ENCODE data around the gene DPH6. TPM values are rescaled to one million over a fixed set of nuclear protein-coding genes. Genes with fewer than 3 reads are reported as not detected.

The DPH6 gene
- total and polyA plus RNA-seq, 8 donors: 2.6 to 15.1 (median 11.8) TPM

DNA sequence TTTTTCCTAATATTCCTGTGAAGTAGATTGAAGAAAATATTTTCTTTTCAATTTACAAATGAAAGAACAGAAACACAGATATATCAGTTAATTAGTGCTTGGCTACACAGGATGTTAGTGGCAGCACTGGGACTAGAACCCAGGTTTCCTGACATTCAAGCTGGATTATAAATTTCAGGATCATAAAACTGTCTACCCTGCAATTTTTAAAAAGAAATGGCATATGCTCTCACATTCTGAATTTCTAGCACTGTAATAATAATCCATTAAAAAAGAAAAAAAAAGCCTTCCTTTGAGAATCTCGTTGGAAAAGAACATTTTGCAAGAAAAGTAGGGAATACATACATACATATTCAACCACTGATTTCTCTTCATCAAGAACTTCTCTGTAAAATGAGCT, 9.3 kb upstream of the DPH6 start:
- DNase-seq (no peak), ATAC-seq (no peak), FAIRE-seq (no peak)
- peaks cover 0 to 6% (median 0%) of the 10 kb centered on the region in 3 donors for H3K4me1 ChIP-seq
- H3K36me3 ChIP-seq: no peaks in the 10 kb centered on the region
- H3K27me3 ChIP-seq: no peaks in the 10 kb centered on the region
- intact Hi-C loops (cut with DNase I): no loop called here
- no peak for TF ChIP-seq CTCF (IDR thresholded peaks at IDR 0.05)
- WGBS, 2 donors: 93 to 94% methylated on average over 1 of the region's 1 CpG
- no peaks in the 10 kb centered on the region for H3K9me3 ChIP-seq
- H3K27ac ChIP-seq: no peak overlapping the region
- H3K4me3 ChIP-seq: no peak overlapping the region

GRCh38 chr15:35550957-35551356, 5.0 kb upstream of the DPH6 start:
- no peak for TF ChIP-seq CTCF (IDR thresholded peaks at IDR 0.05)
- 69 to 75% methylated on average over 5 of the region's 5 CpGs for WGBS, 2 donors
- Histone ChIP-seq H3K36me3 (no peaks in the 10 kb centered on the region), H3K9me3 (no peaks in the 10 kb centered on the region), H3K4me3 (no peak overlapping the region), H3K27me3 (no peaks in the 10 kb centered on the region), H3K4me1 (peaks cover 0 to 7% (median 0%) of the 10 kb centered on the region in 3 donors), H3K27ac (no peak overlapping the region)
- no peak for DNase-seq
- intact Hi-C loops (cut with DNase I): no loop called here
- FAIRE-seq: no peak
- no peak for ATAC-seq

- Histone ChIP-seq H3K36me3 (no peaks in the 10 kb centered on the region), H3K4me1 (peaks cover 1 to 11% (median 5%) of the 10 kb centered on the region in 3 donors), H3K9me3 (no peaks in the 10 kb centered on the region), H3K27ac (no peak overlapping the region), H3K4me3 (no peak overlapping the region), H3K27me3 (no peaks in the 10 kb centered on the region)
- WGBS, 2 donors: 79 to 81% methylated on average over 4 of the region's 4 CpGs
- TF ChIP-seq CTCF (IDR thresholded peaks at IDR 0.05): no peak
- no peak for DNase-seq
- no peak for FAIRE-seq
- intact Hi-C loops (cut with DNase I): no loop called here
- ATAC-seq: no peak
Observed at GRCh38 chr15:35549567-35549966, 3.6 kb upstream of the DPH6 start.

- ATAC-seq (no peak), DNase-seq (no peak)
Observed at GRCh38 chr15:35548435-35548834, 2.5 kb upstream of the DPH6 start.

More at GRCh38 chr15:35548435-35548834, 2.5 kb upstream of the DPH6 start:
- WGBS, 2 donors: 98 to 100% methylated on average over 2 of the region's 2 CpGs
- TF ChIP-seq CTCF (IDR thresholded peaks at IDR 0.05): no peak
- no peaks in the 10 kb centered on the region for H3K36me3 ChIP-seq
- H3K27me3 ChIP-seq: no peaks in the 10 kb centered on the region
- no peak overlapping the region for H3K27ac ChIP-seq
- no peak for FAIRE-seq
- no peak overlapping the region for H3K4me3 ChIP-seq
- H3K4me1 ChIP-seq: peaks cover 4 to 20% (median 10%) of the 10 kb centered on the region in 3 donors
- intact Hi-C loops (cut with DNase I): no loop called here
- no peaks in the 10 kb centered on the region for H3K9me3 ChIP-seq
